SJCRH30 (cell line): ENCODE results near the gene PPM1F. TPM values are rescaled to one million over a fixed set of nuclear protein-coding genes. Genes with fewer than 3 reads are reported as not detected.
A peak's percentile ranks its signal among the peaks of the same experiment; 100 is the strongest.
"Not testable (repeated sequence)": the region's sequence is repeated elsewhere in the genome, so short reads cannot be mapped to it uniquely, and the experiment has no call there.

Experiments used
- DNase-seq, 2 experiments: peaks; one replicate each; pipeline ENCODE4 v3.0.0-alpha.2; 2015 to 2020
- H3K27ac ChIP-seq: fragments of 250-450 bp; sonication (Bioruptor Pico); 2 replicates; pipeline ENCODE4 v1.5.1; 2020; ENCODE audit warnings: mild to moderate bottlenecking, moderate library complexity
- H3K27me3 ChIP-seq: fragments of 250-450 bp; sonication (Bioruptor Pico); 2 replicates; pipeline ENCODE4 v1.5.1; 2020; ENCODE audit warnings: mild to moderate bottlenecking, moderate library complexity
- H3K36me3 ChIP-seq: fragments of 250-450 bp; sonication (Bioruptor Pico); 2 replicates; pipeline ENCODE4 v1.5.1; 2020; ENCODE audit warnings: mild to moderate bottlenecking, moderate library complexity
- H3K4me1 ChIP-seq: fragments of 250-450 bp; sonication (Bioruptor Pico); 2 replicates; pipeline ENCODE4 v1.5.1; 2020; ENCODE audit warnings: mild to moderate bottlenecking, moderate library complexity
- H3K4me3 ChIP-seq: fragments of 250-450 bp; sonication (Bioruptor Pico); 2 replicates; pipeline ENCODE4 v1.5.1; 2020; ENCODE audit warnings: mild to moderate bottlenecking, moderate library complexity
- H3K9me3 ChIP-seq: fragments of 250-450 bp; sonication (Bioruptor Pico); replicated peaks from 2 replicates; pipeline ENCODE4 v1.5.1; 2020; ENCODE audit warnings: mild to moderate bottlenecking, moderate library complexity
- total RNA-seq: library from RNA; depleted of rRNA; stranded (reverse); fragments of >200 nt; shearing (Covaris generic); gene quantifications from 2 replicates; pipeline ENCODE4 v1.2.3, GENCODE V29; 2014

PPM1F gene
- total RNA-seq, 1 experiment from 2014 or later, result 49.4 TPM

DNA sequence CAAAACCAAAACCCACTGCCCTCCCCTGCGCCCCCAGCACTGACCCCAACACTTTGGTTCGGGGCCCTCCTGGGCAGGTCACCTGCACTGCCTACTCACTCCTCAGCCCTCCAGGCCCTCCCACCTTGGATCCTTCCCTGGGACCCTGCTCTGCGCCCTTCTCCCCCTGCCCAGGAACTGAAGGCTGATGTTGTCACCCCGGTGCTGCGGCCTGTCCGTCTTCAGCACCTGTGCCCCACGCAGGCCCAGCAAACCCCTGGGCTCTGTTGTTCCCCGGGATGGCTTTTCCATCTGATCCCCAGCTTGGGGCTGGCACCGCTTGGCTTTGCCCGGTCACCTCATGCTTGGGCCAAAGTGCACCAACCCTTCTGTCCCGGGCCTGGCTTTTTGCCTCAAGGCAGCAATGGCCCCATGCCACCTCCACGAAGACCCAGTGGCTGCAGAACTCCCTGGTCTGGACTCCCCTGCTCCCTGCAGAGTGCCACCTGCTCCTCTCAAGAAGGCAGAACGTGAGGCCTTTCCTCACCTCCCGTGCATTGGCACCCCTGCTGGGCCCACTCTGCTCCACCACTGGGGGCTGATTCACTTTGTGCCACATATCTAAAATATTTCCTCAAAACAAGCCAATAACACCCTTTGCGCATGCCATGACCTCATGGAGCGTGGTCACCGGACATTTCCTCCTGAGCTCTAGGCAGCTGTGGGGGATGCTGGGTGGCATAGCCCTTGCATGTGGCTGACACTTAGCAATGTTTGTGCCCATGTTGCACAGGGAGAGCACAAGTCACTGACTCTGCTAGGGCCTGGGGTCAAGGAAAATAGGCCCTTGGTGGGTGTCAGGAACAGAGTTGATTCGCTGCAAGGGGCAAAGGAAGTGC is 8.8 kb downstream of the PPM1F start:
- H3K36me3 ChIP-seq, result peaks cover 14% of the 10 kb centered on the region
- no peaks in the 10 kb centered on the region for H3K9me3 ChIP-seq
- H3K27ac ChIP-seq, result no peak overlapping the region
- no peaks in the 10 kb centered on the region for H3K27me3 ChIP-seq
- peaks cover 36% of the 10 kb centered on the region for H3K4me1 ChIP-seq
- H3K4me3 ChIP-seq, result no peak overlapping the region
- no peak for DNase-seq

DNA sequence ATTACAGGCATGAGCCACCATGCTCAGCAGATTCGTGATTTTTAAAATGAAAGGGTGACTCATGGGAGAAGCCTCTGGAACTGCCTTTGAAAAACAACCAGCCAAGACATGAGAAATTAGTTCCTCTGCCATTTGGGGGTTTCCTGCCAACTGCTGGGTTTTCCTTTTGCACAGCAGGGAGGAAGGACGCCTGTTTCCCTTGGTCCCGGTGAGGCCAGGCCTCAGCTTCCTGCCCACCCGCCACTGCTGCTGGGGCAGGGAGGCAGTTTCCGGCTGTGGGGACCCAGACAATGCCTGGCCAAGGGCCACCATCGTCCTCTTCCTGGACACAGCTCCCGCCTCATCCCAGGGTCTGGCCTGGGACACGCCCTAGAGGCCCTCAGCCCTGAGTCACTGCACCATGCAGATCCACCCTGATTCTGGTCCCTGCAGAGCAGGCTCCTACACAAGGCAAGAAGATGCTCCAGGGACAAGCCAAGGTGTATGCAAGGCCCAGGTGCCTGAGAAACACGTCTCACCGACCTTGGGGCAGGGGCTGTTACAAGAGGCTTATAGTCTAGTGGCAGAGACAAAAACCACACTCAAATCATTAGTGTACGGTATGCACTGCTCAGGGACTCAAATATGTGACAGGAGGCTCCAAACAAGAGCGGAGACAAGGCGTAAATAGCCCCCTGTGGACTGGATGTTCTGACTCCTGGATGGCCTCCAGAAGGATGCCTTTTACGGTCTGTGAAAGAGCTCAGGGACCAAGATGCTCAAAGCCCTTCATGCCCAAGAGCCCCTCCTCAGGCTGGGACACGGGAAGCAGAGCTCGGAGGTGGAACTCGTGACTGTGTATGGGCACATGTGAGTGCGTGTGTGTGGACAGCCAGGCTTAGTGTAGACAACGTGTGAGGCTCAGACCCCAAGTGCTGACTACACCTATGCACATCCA is 10.0 kb downstream of the PPM1F start:
- DNase-seq, result peak; percentile 60 to 67
- peak overlapping the region; percentile 68 for H3K27ac ChIP-seq
- peaks cover 40% of the 10 kb centered on the region for H3K4me1 ChIP-seq
- H3K4me3 ChIP-seq, result no peak overlapping the region
- no peaks in the 10 kb centered on the region for H3K9me3 ChIP-seq
- H3K36me3 ChIP-seq, result peaks cover 14% of the 10 kb centered on the region
- H3K27me3 ChIP-seq, result no peaks in the 10 kb centered on the region

DNA sequence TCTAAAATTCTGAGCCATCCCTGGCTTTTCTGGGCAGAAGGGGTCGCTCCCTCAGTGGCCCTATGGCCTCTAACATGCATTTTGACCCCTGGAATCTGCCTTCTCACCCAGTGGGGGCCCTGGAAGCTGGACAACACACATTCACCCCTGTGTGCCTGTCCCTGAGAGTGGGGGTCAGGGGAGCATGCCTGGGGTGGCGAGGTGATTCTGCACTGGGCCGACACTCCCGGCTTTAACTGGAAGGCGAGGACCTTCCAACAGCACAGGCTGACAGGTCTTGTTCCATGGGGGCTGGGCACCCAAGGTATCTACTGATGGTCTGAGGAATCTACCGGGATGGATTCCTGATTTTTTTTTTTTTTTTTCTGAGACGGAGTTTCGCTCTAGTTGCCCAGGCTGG is 10.7 kb downstream of the PPM1F start:
- H3K36me3 ChIP-seq, result peaks cover 14% of the 10 kb centered on the region
- no peaks in the 10 kb centered on the region for H3K9me3 ChIP-seq
- H3K27me3 ChIP-seq, result no peaks in the 10 kb centered on the region
- H3K4me1 ChIP-seq, result peaks cover 46% of the 10 kb centered on the region
- H3K4me3 ChIP-seq, result no peak overlapping the region
- H3K27ac ChIP-seq, result peak overlapping the region; percentile 68
- DNase-seq, result no peak

DNA sequence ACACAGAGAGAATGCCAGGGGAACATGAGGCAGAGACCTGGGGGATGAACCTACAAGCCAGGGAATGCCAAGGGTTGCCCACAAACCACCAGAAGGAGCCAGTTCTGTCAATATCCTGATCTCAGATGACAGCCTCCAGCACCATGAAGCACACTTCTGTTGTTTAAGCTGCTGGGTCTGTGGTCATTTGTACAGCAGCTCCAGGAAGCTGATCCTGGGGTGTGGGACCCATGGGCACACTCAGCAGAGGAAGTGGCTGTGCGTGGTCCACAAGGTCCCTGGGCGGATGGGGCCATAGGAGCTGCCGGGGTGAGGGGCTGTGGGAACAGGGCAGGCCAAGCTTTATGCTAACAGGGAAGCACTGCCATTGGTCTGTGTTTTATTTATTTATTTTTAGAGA is 12.1 kb downstream of the PPM1F start:
- no peaks in the 10 kb centered on the region for H3K9me3 ChIP-seq
- DNase-seq, result peak in 1 of 2 experiments; percentile 45
- H3K36me3 ChIP-seq, result peaks cover 15% of the 10 kb centered on the region
- no peaks in the 10 kb centered on the region for H3K27me3 ChIP-seq
- H3K4me1 ChIP-seq, result peaks cover 46% of the 10 kb centered on the region
- no peak overlapping the region for H3K4me3 ChIP-seq
- H3K27ac ChIP-seq, result 0 out of 2 replicates have a peak overlapping the region, but pooled peaks have one; percentile 9

DNA sequence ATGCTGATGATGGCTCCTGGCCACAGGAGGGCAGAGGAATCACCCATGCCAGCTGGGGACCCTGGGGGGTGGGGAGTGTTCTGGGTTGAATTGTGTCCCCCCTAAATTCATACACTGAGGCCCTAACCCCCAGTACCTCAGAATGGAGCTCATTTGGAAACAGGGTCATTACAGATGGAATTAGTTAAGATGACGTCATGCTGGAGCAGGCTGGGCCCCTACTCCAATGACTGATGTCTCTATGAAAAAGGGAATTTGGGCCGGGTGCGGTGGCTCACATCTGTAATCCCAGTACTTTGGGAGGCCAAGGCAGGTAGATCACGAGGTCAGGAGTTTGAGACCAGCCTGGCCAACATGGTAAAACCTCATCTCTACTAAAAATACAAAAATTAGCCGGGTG is 12.7 kb downstream of the PPM1F start:
- not testable (repeated sequence) for H3K9me3 ChIP-seq, H3K27ac ChIP-seq, H3K4me3 ChIP-seq, DNase-seq, H3K27me3 ChIP-seq
- H3K36me3 ChIP-seq, result peaks cover 13% of the 10 kb centered on the region
- peaks cover 46% of the 10 kb centered on the region for H3K4me1 ChIP-seq

DNA sequence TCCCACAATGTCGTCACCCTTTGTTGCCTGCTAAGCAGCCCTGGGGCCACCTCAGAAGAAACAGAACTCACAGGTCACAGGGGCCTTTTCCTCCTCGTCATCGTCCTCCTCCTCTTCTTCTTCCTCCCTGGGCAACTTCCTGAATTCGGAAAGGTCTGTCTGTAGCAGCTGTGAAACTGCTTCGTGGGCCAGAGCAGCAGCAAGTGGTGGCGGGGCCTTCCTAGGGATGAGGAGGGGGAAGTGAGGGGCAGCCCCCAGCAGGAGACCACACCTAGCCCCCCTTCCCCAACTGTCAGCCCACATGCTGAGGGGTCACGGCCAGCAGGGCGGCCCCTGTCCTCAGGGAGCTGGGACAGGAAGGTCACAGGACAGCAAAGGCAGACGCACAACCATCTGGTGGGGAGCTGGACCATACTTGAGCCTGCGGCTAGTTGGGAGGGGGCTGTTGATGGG is 13.2 kb downstream of the PPM1F start:
- no peak for DNase-seq
- Histone ChIP-seq H3K27ac (peak overlapping the region; percentile 99), H3K9me3 (no peaks in the 10 kb centered on the region)

DNA sequence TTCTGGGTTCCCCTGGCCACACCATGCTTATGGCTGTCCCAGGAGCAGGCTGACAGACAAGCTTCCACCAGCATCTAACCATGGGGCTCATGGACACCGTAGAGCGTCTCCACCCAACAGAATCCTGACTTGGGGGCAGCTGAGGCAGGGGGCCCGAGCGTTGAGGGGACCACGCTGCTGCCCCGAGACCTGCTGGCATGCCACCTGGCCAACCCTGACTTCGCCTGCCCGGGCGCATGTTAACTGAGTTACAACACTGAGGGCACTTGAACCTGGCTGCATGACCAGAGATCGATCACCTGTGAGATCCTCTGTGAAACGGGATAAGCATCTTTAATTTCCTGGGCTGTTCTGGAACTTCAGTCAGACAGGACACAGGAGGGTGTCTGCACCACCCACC is 13.7 kb downstream of the PPM1F start:
- H3K4me3 ChIP-seq, result peak overlapping the region; percentile 55
- H3K27ac ChIP-seq, result peak overlapping the region; percentile 99
- no peaks in the 10 kb centered on the region for H3K27me3 ChIP-seq
- DNase-seq, result no peak
- H3K4me1 ChIP-seq, result peaks cover 46% of the 10 kb centered on the region
- H3K36me3 ChIP-seq, result peaks cover 10% of the 10 kb centered on the region
- no peaks in the 10 kb centered on the region for H3K9me3 ChIP-seq

More for the DNA sequence above, 13.2 kb downstream of the PPM1F start:
- peaks cover 46% of the 10 kb centered on the region for H3K4me1 ChIP-seq
- peaks cover 10% of the 10 kb centered on the region for H3K36me3 ChIP-seq
- no peak overlapping the region for H3K4me3 ChIP-seq
- no peaks in the 10 kb centered on the region for H3K27me3 ChIP-seq

DNA sequence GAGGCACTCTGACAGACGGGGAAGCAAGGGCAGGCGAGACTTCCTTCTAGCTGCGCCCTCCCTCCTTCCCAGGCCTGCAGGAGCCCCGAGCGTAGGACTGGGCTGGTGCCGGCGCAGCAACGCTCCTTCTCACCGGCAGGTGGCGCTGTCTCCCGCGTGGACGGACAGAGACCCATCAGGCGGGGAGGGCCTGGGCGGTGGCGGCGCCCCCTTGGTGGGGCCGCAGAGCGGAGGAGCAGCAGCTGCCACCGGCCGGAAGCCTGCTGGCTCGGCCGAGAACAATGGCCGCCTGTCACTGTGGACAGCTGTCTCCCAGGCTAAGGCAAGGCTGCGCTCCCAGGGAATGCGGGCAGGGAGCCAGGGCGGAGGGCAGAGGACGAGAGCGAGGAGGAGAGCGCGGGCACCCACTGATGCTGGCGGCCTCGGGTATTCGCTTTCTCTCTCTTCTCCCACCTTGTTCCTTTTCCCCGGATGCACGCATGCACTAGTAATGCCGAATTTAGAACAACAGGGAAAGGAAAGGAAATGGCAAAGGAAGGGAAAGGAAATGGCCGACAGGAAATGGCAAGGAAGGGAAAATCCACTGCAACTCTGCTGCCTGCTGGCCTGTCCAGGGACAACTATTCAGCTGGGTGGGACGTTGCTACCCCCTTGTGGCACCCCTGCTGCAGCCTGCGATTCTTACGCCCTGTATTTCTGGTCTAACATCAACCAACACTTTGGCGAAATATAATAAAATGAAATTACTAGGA is 14.4 kb downstream of the PPM1F start:
- Histone ChIP-seq H3K27me3 (no peaks in the 10 kb centered on the region), H3K4me3 (peak overlapping the region; percentile 55), H3K36me3 (peaks cover 12% of the 10 kb centered on the region), H3K4me1 (peaks cover 41% of the 10 kb centered on the region), H3K9me3 (no peaks in the 10 kb centered on the region), H3K27ac (peak overlapping the region; percentile 99)
- peak; percentile 97 to 99 for DNase-seq

DNA sequence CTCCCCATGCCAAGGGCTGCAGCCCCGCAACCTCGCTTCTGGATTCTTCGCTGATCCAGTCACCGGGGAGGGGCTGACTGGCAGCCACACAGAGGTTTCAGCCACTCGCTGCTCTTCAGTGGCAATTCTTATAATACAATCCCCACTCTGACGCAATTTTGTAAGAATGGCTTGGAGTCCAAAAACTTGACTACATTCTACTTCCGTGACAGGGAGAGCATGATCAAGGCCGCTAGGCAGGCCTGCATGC is 14.9 kb downstream of the PPM1F start:
- Histone ChIP-seq H3K27ac (peak overlapping the region; percentile 99), H3K9me3 (no peaks in the 10 kb centered on the region), H3K4me1 (peaks cover 36% of the 10 kb centered on the region), H3K36me3 (peaks cover 17% of the 10 kb centered on the region), H3K4me3 (no peak overlapping the region), H3K27me3 (no peaks in the 10 kb centered on the region)
- DNase-seq, result no peak

DNA sequence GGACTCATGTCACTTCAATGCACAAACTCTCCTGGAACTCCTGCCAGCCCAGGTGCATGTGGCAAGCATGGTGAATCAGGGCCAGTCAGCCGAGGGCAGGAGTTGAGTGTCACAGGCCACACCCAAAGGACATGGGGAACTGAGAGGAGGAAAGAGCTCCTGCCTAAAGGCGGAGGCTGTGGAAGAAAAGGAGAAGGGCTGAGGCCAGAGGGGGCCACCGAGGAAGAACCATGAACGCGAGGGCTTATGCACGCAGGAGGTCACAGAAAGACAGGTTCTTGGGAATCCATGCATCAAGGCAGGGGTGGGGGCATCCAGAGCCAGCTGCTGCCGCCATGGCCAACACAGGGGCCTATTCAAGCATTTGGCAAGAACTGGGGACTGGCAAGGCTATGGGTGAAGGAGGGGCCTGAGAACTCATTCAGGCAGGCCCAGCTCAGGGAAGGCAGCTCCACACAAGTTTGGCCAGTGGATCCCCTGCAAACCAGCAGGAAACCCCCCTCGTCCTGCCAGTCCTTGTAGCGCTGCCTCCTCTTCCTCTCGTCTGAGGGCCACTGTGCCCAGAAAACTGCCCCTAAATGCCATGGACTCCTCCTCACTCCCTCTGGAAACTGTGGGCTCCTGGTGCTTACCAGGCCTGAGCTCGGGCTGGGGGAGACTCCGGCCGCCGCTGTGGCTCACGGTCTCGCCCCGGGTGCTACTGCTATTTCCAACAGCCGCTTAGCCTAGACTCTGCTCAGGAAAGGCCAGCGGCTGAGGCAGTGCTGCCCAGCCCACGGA is 15.4 kb downstream of the PPM1F start:
- Histone ChIP-seq H3K4me3 (no peak overlapping the region), H3K36me3 (peaks cover 23% of the 10 kb centered on the region), H3K27me3 (no peaks in the 10 kb centered on the region), H3K4me1 (peaks cover 31% of the 10 kb centered on the region), H3K9me3 (no peaks in the 10 kb centered on the region), H3K27ac (peak overlapping the region; percentile 99)
- DNase-seq, result no peak

DNA sequence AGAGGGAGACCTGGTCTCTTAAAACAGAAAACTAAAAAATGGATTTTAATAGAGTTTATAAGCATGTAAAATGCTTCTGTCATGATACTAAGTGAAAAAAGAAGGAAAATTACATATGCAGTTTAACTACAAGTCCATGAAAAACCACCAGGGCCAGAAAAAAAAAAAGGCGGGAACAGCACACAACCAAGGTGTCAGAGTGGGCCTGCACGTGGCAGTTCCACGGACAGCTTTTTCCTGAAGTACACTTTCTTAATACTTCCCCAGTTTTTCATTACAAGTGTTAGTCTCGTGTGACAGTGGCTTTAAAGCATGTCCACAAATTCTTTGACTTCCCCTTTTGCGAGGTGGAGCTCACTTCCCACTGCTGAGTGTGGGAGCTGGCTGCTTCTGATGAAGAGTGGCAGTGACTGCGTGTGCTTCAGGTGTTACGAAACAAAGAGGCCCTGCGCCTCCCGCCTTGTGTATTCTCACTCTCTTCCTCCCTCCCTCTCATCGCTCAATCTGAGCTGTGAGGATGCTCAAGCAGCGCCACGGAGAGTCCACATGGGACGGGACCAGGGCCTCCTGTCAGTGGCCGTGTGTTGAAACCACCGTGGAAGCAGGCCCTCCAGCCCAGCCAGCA is 16.4 kb downstream of the PPM1F start:
- H3K27ac ChIP-seq, result no peak overlapping the region
- peaks cover 27% of the 10 kb centered on the region for H3K36me3 ChIP-seq
- no peaks in the 10 kb centered on the region for H3K9me3 ChIP-seq
- H3K4me3 ChIP-seq, result no peak overlapping the region
- no peaks in the 10 kb centered on the region for H3K27me3 ChIP-seq
- peaks cover 26% of the 10 kb centered on the region for H3K4me1 ChIP-seq
- no peak for DNase-seq

DNA sequence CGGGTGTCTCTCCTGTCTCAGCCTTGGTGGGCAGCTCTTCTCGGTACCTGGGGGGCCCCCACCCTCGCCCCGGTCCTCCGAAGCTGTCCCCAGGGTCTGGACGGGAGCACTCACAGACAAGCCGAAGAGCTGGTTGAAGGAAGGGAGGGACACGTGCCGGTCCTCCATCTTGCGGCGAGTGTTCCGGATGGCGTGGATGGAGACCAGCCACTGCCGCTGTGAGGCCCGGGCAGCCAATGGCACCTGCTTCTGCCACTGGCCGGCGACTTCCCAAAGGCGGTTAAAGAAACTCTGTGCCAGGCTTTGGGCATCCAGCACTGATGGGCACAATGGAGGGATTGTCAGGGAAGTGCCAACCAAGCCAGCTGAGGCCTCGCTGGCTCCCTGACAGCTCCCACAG is 18.7 kb downstream of the PPM1F start:
- DNase-seq, result no peak
- peaks cover 11% of the 10 kb centered on the region for H3K4me1 ChIP-seq
- H3K27me3 ChIP-seq, result no peaks in the 10 kb centered on the region
- H3K4me3 ChIP-seq, result no peak overlapping the region
- peaks cover 36% of the 10 kb centered on the region for H3K36me3 ChIP-seq
- no peaks in the 10 kb centered on the region for H3K9me3 ChIP-seq
- H3K27ac ChIP-seq, result no peak overlapping the region

DNA sequence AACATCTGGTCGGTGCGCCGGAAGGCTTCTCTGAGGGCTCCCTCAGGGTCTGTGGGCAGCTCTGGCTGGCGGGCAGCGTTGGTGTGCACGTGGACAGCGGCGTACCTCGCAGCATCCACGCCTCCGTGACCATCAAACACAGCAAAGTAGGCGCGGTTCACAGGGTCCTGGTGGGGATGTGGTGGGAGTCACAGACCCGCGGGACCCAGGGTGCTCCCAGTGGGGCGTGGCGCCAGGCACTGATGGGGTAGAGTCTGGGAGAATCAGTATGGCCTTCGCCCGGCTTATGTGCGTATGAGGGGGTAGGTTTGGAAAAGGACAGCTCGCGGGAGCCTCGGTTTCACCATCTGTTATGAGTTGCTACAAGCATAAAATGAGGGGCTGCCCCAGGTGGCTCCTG is 19.2 kb downstream of the PPM1F start:
- Histone ChIP-seq H3K27ac (no peak overlapping the region), H3K27me3 (no peaks in the 10 kb centered on the region), H3K4me1 (peaks cover 8% of the 10 kb centered on the region; the same call in 1 of the 2 replicates), H3K36me3 (peaks cover 36% of the 10 kb centered on the region), H3K9me3 (no peaks in the 10 kb centered on the region), H3K4me3 (no peak overlapping the region)
- DNase-seq, result no peak
